Liver (tissue), 9 donors: ENCODE measurements around the gene GOLGA6B. TPM values are rescaled to one million over a fixed set of nuclear protein-coding genes. Genes with fewer than 3 reads are reported as not detected.
A peak's percentile ranks its signal among the peaks of the same experiment; 100 is the strongest.
"Not testable (repeated sequence)": the region's sequence is repeated elsewhere in the genome, so short reads cannot be mapped to it uniquely, and the experiment has no call there.

Source experiments
- DNase-seq: peaks from one replicate; pipeline ENCODE4 v3.0.0-alpha.2; 2017; ENCODE audit warnings: low spot score
- H3K27ac ChIP-seq, 2 donors: one replicate each; pipeline ENCODE4 v1.7.0; 2013; ENCODE audit warnings: inconsistent platforms in 2 of 2, low read length in 2 of 2, control low read depth in 1 of 2, low read depth in 1 of 2, mild to moderate bottlenecking in 1 of 2
- H3K27me3 ChIP-seq, 4 donors: one replicate each; pipeline versions ENCODE4 v1.6.1 to v1.7.0; 2013; ENCODE audit warnings: low read length in 3 of 4, inconsistent platforms in 1 of 4, mild to moderate bottlenecking in 1 of 4, moderate library complexity in 1 of 4; ENCODE audit not compliant: control insufficient read depth in 4 of 4, insufficient read depth in 4 of 4
- H3K36me3 ChIP-seq, 4 donors: one replicate each; pipeline versions ENCODE4 v1.6.1 to v1.7.0; 2013; ENCODE audit warnings: low read length in 3 of 4, mild to moderate bottlenecking in 3 of 4, low read depth in 1 of 4, moderate library complexity in 1 of 4; ENCODE audit not compliant: control insufficient read depth in 4 of 4, insufficient read depth in 3 of 4
- H3K4me1 ChIP-seq, 4 donors: one replicate each; pipeline versions ENCODE4 v1.6.1 to v1.7.0; 2013; ENCODE audit warnings: low read length in 3 of 4, mild to moderate bottlenecking in 3 of 4, moderate library complexity in 1 of 4; ENCODE audit not compliant: control insufficient read depth in 4 of 4, insufficient read depth in 4 of 4
- H3K4me3 ChIP-seq, 3 donors: one replicate each; pipeline versions ENCODE4 v1.6.1 to v1.7.0; 2013; ENCODE audit warnings: low read length in 3 of 3, control low read depth in 1 of 3, low read depth in 1 of 3, mild to moderate bottlenecking in 1 of 3
- H3K9ac ChIP-seq, 2 donors: one replicate each; pipeline ENCODE4 v1.7.0; 2013; ENCODE audit warnings: low read length in 2 of 2, mild to moderate bottlenecking in 2 of 2, moderate library complexity in 2 of 2, control low read depth in 1 of 2, low read depth in 1 of 2
- H3K9me3 ChIP-seq, 4 donors: one replicate each; pipeline versions ENCODE4 v1.6.1 to v1.7.0; 2013; ENCODE audit warnings: low read length in 3 of 4; ENCODE audit not compliant: control insufficient read depth in 4 of 4
- CTCF ChIP-seq: fragments of 150-350 bp; IDR thresholded peaks from 2 replicates; pipeline ENCODE4 v1.5.1; 2017; ENCODE audit warnings: improper control_type of control experiment, low read depth, low read length; ENCODE audit not compliant: missing input control
- FOXA2 ChIP-seq: IDR thresholded peaks from 2 replicates; pipeline ENCODE4 v1.6.1; 2016; ENCODE audit warnings: antibody characterized with exemption
- GABPA ChIP-seq, 2 donors: IDR thresholded peaks in 1 of 2; conservative IDR thresholded peaks in 1 of 2; 2 replicates each; pipeline ENCODE4 v1.6.1; 2016; ENCODE audit warnings: antibody characterized with exemption in 2 of 2, mild to moderate bottlenecking in 1 of 2, moderate library complexity in 1 of 2
- HNF4A ChIP-seq, 2 donors: conservative IDR thresholded peaks; 2 replicates each; pipeline ENCODE4 v1.6.1; 2016; ENCODE audit warnings: antibody characterized with exemption in 2 of 2, mild to moderate bottlenecking in 2 of 2
- JUND ChIP-seq, 2 donors: IDR thresholded peaks; 2 replicates each; pipeline ENCODE4 v1.6.1; 2016; ENCODE audit warnings: antibody characterized with exemption in 2 of 2
- MAX ChIP-seq: IDR thresholded peaks from 2 replicates; pipeline ENCODE4 v1.6.1; 2016; ENCODE audit warnings: antibody characterized with exemption
- RAD21 ChIP-seq, 2 donors: IDR thresholded peaks; 2 replicates each; pipeline ENCODE4 v1.6.1; 2016; ENCODE audit warnings: antibody characterized with exemption in 2 of 2, mild to moderate bottlenecking in 2 of 2
- REST ChIP-seq: IDR thresholded peaks from 2 replicates; pipeline ENCODE4 v1.6.1; 2016; ENCODE audit warnings: antibody characterized with exemption, mild to moderate bottlenecking
- RXRA ChIP-seq, 2 donors: IDR thresholded peaks; 2 replicates each; pipeline ENCODE4 v1.6.1; 2017 to 2018; ENCODE audit warnings: antibody characterized with exemption in 2 of 2, mild to moderate bottlenecking in 1 of 2
- SP1 ChIP-seq: IDR thresholded peaks from 2 replicates; pipeline ENCODE4 v1.6.1; 2018; ENCODE audit warnings: antibody characterized with exemption, mild to moderate bottlenecking
- TAF1 ChIP-seq: conservative IDR thresholded peaks from 2 replicates; pipeline ENCODE4 v1.6.1; 2016; ENCODE audit warnings: antibody characterized with exemption, mild to moderate bottlenecking
- YY1 ChIP-seq: IDR thresholded peaks from 2 replicates; pipeline ENCODE4 v1.6.1; 2016; ENCODE audit warnings: antibody characterized with exemption, mild to moderate bottlenecking
- ZBTB33 ChIP-seq: IDR thresholded peaks from 2 replicates; pipeline ENCODE4 v1.6.1; 2016; ENCODE audit warnings: antibody characterized with exemption
- WGBS: extraction: QIAGEN DNeasy Blood & Tissue Kit; methylation state at CpG from one replicate; pipeline ENCODE4 v1.1.7; 2013; 5-methylcytosine and 5-hydroxymethylcytosine counted together
- polyA plus RNA-seq, 2 donors: library from polyadenylated mRNA; stranded (reverse) in 1 of 2; unstranded in 1 of 2; fragments of 200-250 nt in 1 of 2; fragments of >200 nt in 1 of 2; fragmentation: Nextera tagmentation in 1 of 2; extraction: Ambion mirVana in 1 of 2; gene quantifications; one replicate each; pipeline versions ENCODE4 v1.2.1 to v1.2.3, GENCODE V29; 2013 to 2015
- total RNA-seq, 2 donors: library from RNA; depleted of rRNA; stranded (reverse); fragments of >200 nt; gene quantifications; one replicate each; pipeline ENCODE4 v1.2.3, GENCODE V29; 2014
- donor health status: healthy.
- donor health status: healthy.
- donor health status: healthy.
- donor health status: healthy.
- donor health status: healthy.

The GOLGA6B gene
- total and polyA plus RNA-seq, 4 donors: 0.03 to 1.0 (median 0.05) TPM; not detected in 1

DNA sequence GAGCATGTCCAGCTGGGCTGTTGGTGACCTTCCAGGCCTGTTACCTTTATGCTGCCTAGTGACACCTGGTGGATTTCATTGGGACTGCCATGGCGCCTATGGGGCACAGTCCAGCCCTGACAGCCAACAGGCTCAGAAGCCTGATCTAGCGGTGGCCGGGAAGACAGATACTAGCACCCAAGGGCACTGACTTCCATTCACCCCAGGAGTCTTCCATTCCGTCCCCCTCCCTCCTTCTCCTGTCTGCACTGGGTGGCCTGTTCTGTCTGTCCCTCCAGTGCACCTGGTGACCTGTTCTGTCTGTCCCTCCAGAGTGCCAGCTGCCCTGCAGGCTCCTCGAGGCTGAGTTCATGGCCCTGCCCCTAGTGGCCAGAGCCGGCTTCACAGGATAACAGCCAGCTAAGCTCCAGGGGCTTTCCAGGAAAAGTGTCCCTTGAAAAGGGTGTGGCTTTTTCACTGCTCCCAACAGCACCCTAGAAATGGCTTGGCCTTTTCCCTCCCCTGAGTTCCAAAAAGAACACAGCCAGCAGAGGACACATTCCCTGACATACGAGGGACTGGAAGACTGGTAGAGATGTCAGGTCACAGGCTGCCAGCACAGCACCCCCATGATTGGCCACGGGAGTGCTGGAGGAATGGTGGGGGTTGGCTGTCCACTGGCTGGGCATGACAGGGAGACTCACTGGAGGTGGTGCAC, 16.3 kb downstream of the GOLGA6B start:
- H3K9me3 ChIP-seq: not testable (repeated sequence)
- H3K27ac ChIP-seq: peak overlapping the region; percentile 68 to 72
- peak overlapping the region in 1 of 3 donors; percentile 8 for H3K4me3 ChIP-seq

GRCh38 chr15:72671525-72671924, 17.0 kb downstream of the GOLGA6B start:
- 35% methylated on average over 3 of the region's 3 CpGs for WGBS

More for the DNA sequence above, 16.3 kb downstream of the GOLGA6B start:
- 7% methylated on average over 8 of the region's 8 CpGs for WGBS
- not testable (repeated sequence) for H3K36me3 ChIP-seq, H3K9ac ChIP-seq, H3K4me1 ChIP-seq, H3K27me3 ChIP-seq
- DNase-seq: peak; percentile 81
- TF ChIP-seq CTCF (peak; percentile 71), RAD21 (IDR thresholded peaks at IDR 0.05) (peak; percentile 69 to 78), SP1 (peak; percentile 35), RXRA (IDR thresholded peaks at IDR 0.05) (peak; percentile 48), GABPA (IDR thresholded peaks at IDR 0.05 in 1 of 2, conservative IDR thresholded peaks at IDR 0.05 in 1 of 2) (peak in 1 of 2 donors; percentile 10), HNF4A (conservative IDR thresholded peaks at IDR 0.05) (peak; percentile 42 to 62), REST (peak; percentile 17), YY1 (peak; percentile 66)

More at GRCh38 chr15:72671525-72671924, 17.0 kb downstream of the GOLGA6B start:
- H3K27ac ChIP-seq: no peak overlapping the region
- H3K9me3 ChIP-seq: no peaks in the 10 kb centered on the region
- peaks cover 0 to 5% (median 2%) of the 10 kb centered on the region in 4 donors for H3K4me1 ChIP-seq
- H3K9ac ChIP-seq: no peak overlapping the region
- H3K4me3 ChIP-seq: no peak overlapping the region
- H3K27me3 ChIP-seq: no peaks in the 10 kb centered on the region
- no peak for TF ChIP-seq MAX
- no peak for TF ChIP-seq FOXA2
- no peak for TF ChIP-seq CTCF
- no peak for TF ChIP-seq ZBTB33
- TF ChIP-seq RXRA (IDR thresholded peaks at IDR 0.05): no peak
- no peak for TF ChIP-seq TAF1
- no peak for TF ChIP-seq SP1
- no peak for TF ChIP-seq RAD21 (IDR thresholded peaks at IDR 0.05)
- TF ChIP-seq YY1: no peak
- TF ChIP-seq JUND (IDR thresholded peaks at IDR 0.05): no peak
- no peak for DNase-seq
- H3K36me3 ChIP-seq: no peaks in the 10 kb centered on the region
